Common myeloid progenitor, CD34-positive (primary cell): ENCODE data around the gene PITPNC1.
"Not testable (repeated sequence)": the region's sequence is repeated elsewhere in the genome, so short reads cannot be mapped to it uniquely, and the experiment has no call there.

Experiments
- CTCF ChIA-PET: fragments of 350-600 bp; sonication (Branson Sonifier 250); formaldehyde crosslinking; loops from one replicate; lab custom pipeline; 2021; ENCODE audit warnings: antibody characterized with exemption; lab: Charles Lee
- POLR2A ChIA-PET: fragments of 350-600 bp; sonication (Branson Sonifier 250); formaldehyde crosslinking; loops from one replicate; lab custom pipeline; 2021; ENCODE audit warnings: antibody characterized with exemption; lab: Charles Lee
- DNase-seq, 3 donors: peaks; one replicate each; pipeline versions ENCODE4 v3.0.0 to v3.0.0-alpha.2; 2013
- H3K27ac ChIP-seq, 2 experiments: 1 replicate in 1 of 2; 2 replicates in 1 of 2; pipeline ENCODE4 v1.7.0; 2013; ENCODE audit warnings: inconsistent platforms in 2 of 2, low read length in 2 of 2, mild to moderate bottlenecking in 2 of 2, low read depth in 1 of 2, moderate library complexity in 1 of 2; ENCODE audit not compliant: severe bottlenecking in 2 of 2, insufficient read depth in 1 of 2, poor library complexity in 1 of 2
- H3K27me3 ChIP-seq, 5 experiments: replicated peaks in 2 of 5; 1 replicate in 3 of 5; 2 replicates in 2 of 5; pipeline versions ENCODE4 v1.6.1 to v1.7.0; 2013; ENCODE audit warnings: low read length in 4 of 5, mild to moderate bottlenecking in 2 of 5, moderate library complexity in 2 of 5, inconsistent platforms in 1 of 5; ENCODE audit not compliant: insufficient read depth in 5 of 5, control insufficient read depth in 4 of 5
- H3K36me3 ChIP-seq, 4 experiments: 1 replicate in 2 of 4; 2 replicates in 2 of 4; pipeline versions ENCODE4 v1.6.1 to v1.7.0; 2013; ENCODE audit warnings: low read length in 3 of 4, control low read depth in 1 of 4, mild to moderate bottlenecking in 1 of 4; ENCODE audit not compliant: control insufficient read depth in 4 of 4, insufficient read depth in 4 of 4
- H3K4me1 ChIP-seq, 4 experiments: 1 replicate in 3 of 4; 2 replicates in 1 of 4; pipeline versions ENCODE4 v1.6.1 to v1.7.1; 2013; ENCODE audit warnings: low read length in 3 of 4, mild to moderate bottlenecking in 3 of 4, control low read depth in 1 of 4, inconsistent platforms in 1 of 4, moderate library complexity in 1 of 4; ENCODE audit not compliant: control insufficient read depth in 4 of 4, insufficient read depth in 4 of 4; ENCODE audit errors: control extremely low read depth in 1 of 4
- H3K4me3 ChIP-seq, 7 experiments: 1 replicate in 4 of 7; 2 replicates in 3 of 7; pipeline versions ENCODE4 v1.5.1 to v1.7.0; 2013; ENCODE audit warnings: mild to moderate bottlenecking in 7 of 7, low read length in 6 of 7, moderate library complexity in 6 of 7, inconsistent platforms in 2 of 7, low read depth in 2 of 7, control low read depth in 1 of 7; ENCODE audit not compliant: insufficient read depth in 4 of 7, control insufficient read depth in 1 of 7; ENCODE audit errors: extremely low read depth in 1 of 7
- H3K9me3 ChIP-seq, 5 experiments: 1 replicate in 4 of 5; 2 replicates in 1 of 5; pipeline versions ENCODE4 v1.6.1 to v1.7.1; 2013; ENCODE audit warnings: low read length in 4 of 5, mild to moderate bottlenecking in 2 of 5, inconsistent platforms in 1 of 5, low read depth in 1 of 5, moderate library complexity in 1 of 5; ENCODE audit not compliant: control insufficient read depth in 4 of 5, insufficient read depth in 2 of 5; ENCODE audit errors: control extremely low read depth in 1 of 5
- WGBS: methylation state at CpG from one replicate; pipeline ENCODE4 v1.1.5; 2013; ENCODE audit not compliant: insufficient coverage; 5-methylcytosine and 5-hydroxymethylcytosine counted together

Gene PITPNC1

DNA sequence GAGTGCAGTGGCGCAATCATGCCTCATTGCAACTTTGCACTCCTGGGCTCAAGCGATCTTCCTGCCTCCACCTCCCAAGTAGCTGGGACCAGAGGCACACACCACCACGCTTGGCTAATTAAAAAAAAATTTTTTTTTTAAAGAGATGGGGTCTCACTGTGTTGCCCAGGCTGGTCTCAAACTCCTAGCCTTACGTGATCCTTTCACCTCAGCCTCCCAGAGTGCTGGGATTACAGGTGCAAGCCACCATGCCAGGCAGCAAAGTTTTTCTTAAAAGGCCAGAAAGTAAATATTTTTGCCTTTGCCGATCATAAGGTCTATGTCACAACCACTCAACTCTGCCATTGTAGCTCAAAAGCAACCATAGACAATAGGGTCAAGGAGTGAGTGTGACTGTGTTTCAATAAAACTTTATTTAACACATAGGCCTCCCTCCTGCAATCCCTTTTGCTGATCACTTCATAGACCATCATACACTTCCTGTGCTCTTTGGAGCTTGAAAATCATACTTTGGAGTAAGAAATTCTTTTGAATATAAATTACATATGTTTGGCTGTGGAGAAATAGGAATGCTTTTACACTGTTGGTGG is 48.6 kb downstream of the PITPNC1 start:
- ChIA-PET CTCF (interaction anchor here (0.8 kb wide), 1 partner anchor 8 kb away, joined by 3 read pairs; no protein-coding TSS in a partner anchor), POLR2A (no interaction called here)
- H3K9me3 ChIP-seq, result no peaks in the 10 kb centered on the region
- DNase-seq, result no peak
- 99% methylated on average over 5 of the region's 5 CpGs for WGBS
- no peak overlapping the region for H3K27ac ChIP-seq
- H3K27me3 ChIP-seq, result no peaks in the 10 kb centered on the region
- H3K36me3 ChIP-seq, result no peaks in the 10 kb centered on the region
- peaks cover 5 to 10% (median 7%) of the 10 kb centered on the region in 4 experiments for H3K4me1 ChIP-seq
- H3K4me3 ChIP-seq, result no peak overlapping the region

DNA sequence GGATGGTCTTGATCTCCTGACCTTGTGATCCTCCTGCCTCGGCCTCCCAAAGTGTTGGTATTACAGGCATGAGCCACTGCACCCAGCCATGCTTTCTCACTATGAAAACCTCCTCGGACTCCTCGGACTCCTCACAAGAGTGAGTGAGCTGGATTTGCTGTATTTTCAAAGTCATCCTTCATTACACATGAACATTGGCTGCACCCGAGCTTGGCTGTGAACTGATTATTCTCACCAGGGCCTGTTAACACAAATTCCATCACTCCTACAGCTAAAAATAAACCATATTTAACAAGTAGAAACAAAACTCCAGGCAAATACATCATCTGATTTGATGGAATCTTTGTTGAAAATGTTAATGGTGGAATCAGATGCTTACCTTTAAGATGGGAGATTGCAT is 50.3 kb downstream of the PITPNC1 start:
- no peaks in the 10 kb centered on the region for H3K27me3 ChIP-seq
- ChIA-PET POLR2A (no interaction called here), CTCF (no interaction called here)
- peaks cover 4 to 17% (median 8%) of the 10 kb centered on the region in 4 experiments for H3K4me1 ChIP-seq
- H3K9me3 ChIP-seq, result no peaks in the 10 kb centered on the region
- no peak overlapping the region for H3K4me3 ChIP-seq
- H3K36me3 ChIP-seq, result no peaks in the 10 kb centered on the region
- no peak overlapping the region for H3K27ac ChIP-seq
- no peak for DNase-seq
- WGBS, result no CpG with 5 or more reads among the region's 4 CpGs

DNA sequence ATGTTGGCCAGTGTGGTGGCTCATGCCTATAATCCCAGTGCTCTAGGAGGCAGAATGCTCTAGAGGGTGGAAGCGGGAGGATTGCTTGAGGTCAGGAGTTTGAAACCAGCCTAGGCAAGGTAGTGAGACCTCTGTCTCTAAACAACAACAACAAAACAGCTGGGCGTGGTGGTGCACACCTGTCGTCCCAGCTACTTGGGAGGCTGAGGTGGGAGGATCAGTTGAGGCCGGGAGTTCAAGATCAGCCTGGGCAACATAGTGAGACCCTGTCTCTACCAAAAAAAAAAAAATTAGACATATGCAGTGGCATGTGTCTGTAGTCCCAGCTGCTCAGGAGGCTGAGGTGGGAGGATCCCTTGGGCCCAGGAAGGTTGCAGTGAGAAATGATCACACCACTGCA is 53.4 kb downstream of the PITPNC1 start:
- POLR2A ChIA-PET, DNase-seq, H3K27ac ChIP-seq, H3K27me3 ChIP-seq, H3K36me3 ChIP-seq, H3K9me3 ChIP-seq, H3K4me3 ChIP-seq: not testable (repeated sequence)
- H3K4me1 ChIP-seq, result peaks cover 4 to 41% (median 21%) of the 10 kb centered on the region in 4 experiments
- CTCF ChIA-PET, result interaction anchor here (1.2 to 2.0 kb wide), 3 partner anchors 11 to 45 kb away, joined by 3 to 11 read pairs (median 4); no protein-coding TSS in a partner anchor
- no CpG with 5 or more reads among the region's 4 CpGs for WGBS

DNA sequence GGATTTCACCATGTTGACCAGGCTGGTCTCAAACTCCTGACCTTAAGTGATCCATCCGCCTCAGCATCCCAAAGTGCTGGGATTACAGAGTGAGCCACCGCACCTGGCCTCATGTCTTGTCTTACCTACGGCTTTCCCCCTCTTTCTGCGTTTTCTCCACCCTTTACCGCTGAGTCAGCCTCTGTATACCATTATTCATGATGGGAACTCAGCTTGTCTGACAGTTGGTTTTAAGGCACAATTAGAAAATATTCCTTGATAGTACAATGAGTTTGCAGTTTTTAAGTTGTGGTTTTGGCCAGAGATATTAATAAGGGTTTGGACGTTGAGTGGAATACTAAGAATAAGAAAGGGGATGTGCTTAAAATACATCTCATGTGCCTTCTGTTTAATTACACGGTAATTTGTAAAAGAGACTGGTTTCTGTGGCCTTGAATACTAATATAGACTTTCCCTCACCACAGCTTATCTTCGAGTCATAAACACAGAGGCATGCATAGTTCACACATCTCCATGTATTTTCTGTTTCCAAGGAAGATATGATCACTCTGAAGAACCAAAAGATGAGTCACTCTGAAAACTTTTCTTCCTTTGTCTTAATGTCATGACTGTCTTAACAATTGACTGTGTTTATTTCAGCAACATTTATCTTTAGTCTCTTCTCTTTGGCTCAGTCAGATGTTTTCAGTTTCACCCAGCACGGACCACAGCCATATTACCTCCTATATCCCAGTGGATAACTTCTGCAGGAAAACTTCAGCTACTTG is 54.4 kb downstream of the PITPNC1 start:
- peak overlapping the region in 3 of 7 experiments; percentile 11 to 28 (median 26) for H3K4me3 ChIP-seq
- DNase-seq, result peak; percentile 39 to 90 (median 84)
- CTCF ChIA-PET, result interaction anchor here (0.9 to 2.0 kb wide), 7 partner anchors 8 to 47 kb away, joined by 3 to 11 read pairs (median 3); no protein-coding TSS in a partner anchor

DNA sequence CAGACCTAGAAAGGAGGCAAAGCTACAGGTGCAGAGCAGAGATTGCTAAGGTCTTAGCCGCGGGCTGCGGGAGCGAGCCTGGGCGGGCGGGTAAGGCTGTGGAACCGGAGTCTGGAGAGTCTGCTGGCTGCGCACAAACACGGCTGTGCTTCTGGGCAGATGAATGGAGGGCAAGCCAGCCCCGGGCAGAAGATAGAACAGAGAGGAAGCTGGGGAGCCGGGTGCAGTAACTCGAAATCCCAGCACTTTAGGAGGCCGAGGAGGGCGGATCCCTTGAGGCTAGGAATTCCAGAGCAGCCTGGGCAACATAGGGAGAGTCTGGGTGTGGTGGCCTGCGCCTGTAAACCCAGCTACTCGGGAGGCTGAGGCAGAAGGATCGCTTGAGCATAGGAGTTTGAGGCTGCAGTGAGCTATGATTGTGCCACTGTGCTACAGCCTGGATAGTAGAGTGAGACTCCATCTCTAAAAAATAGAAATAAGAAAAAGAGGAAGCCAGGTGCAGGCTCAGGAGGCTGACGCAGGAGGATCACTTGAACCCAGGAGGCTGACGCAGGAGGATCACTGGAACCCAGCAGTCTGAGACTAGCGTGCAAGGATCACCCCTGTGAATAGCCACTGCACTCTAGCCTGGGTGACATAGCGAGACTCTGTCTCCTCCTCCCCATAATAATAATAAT is 56.3 kb downstream of the PITPNC1 start:
- peaks cover 4 to 44% (median 22%) of the 10 kb centered on the region in 4 experiments for H3K4me1 ChIP-seq
- CTCF ChIA-PET, result interaction anchor here (1.0 kb wide), 1 partner anchor 8 kb away, joined by 3 read pairs; no protein-coding TSS in a partner anchor

More for the DNA sequence above, 54.4 kb downstream of the PITPNC1 start:
- POLR2A ChIA-PET, result interaction anchor here (0.6 kb wide), 1 partner anchor 9 kb away, joined by 3 read pairs; no protein-coding TSS in a partner anchor
- WGBS, result 42% methylated on average over 5 of the region's 9 CpGs
- Histone ChIP-seq H3K9me3 (no peaks in the 10 kb centered on the region), H3K4me1 (peaks cover 4 to 44% (median 22%) of the 10 kb centered on the region in 4 experiments), H3K27me3 (no peaks in the 10 kb centered on the region), H3K36me3 (no peaks in the 10 kb centered on the region), H3K27ac (peak overlapping the region in 1 of 2 experiments; percentile 57)

DNA sequence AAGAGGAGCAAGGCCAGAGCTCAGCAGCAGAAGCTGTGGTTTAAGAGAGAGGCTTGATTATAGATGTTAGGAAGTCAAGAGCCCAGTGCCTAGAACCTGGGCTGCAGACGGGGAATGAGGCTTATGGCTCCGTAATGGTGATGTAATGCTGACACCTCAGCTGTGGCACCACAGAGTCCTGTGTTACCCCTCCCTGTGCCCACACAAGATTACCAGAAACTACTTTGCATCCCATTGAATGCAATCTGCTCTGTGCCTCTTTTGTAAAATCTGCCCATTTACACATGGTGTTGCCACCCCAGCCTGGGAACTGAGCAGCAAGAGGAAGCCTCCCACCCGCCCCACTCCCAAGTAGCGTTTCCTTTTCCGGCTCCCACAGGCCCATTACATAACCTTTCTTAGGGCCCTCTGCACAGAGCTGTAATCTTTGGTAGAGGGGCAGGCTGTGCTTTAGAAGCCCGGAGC is 57.0 kb downstream of the PITPNC1 start:
- H3K27me3 ChIP-seq, result no peaks in the 10 kb centered on the region
- H3K27ac ChIP-seq, result peak overlapping the region in 1 of 2 experiments; percentile 43
- H3K4me3 ChIP-seq, result peak overlapping the region in 1 of 7 experiments; percentile 16
- H3K9me3 ChIP-seq, result no peaks in the 10 kb centered on the region
- peak; percentile 37 to 70 (median 57) for DNase-seq
- peaks cover 4 to 44% (median 22%) of the 10 kb centered on the region in 4 experiments for H3K4me1 ChIP-seq
- WGBS, result 0% methylated on average over 1 of the region's 6 CpGs
- POLR2A ChIA-PET, result no interaction called here
- no peaks in the 10 kb centered on the region for H3K36me3 ChIP-seq
- CTCF ChIA-PET, result interaction anchor here (1.0 kb wide), 1 partner anchor 8 kb away, joined by 3 read pairs; no protein-coding TSS in a partner anchor

More for the DNA sequence above, 56.3 kb downstream of the PITPNC1 start:
- H3K9me3 ChIP-seq, result no peaks in the 10 kb centered on the region
- peak overlapping the region in 1 of 2 experiments; percentile 43 for H3K27ac ChIP-seq
- 95% methylated on average over 14 of the region's 21 CpGs for WGBS
- H3K36me3 ChIP-seq, result no peaks in the 10 kb centered on the region
- no peaks in the 10 kb centered on the region for H3K27me3 ChIP-seq
- DNase-seq, result no peak
- H3K4me3 ChIP-seq, result no peak overlapping the region
- POLR2A ChIA-PET, result no interaction called here
